ENCODE measurements around the gene SORCS1.

DNA sequence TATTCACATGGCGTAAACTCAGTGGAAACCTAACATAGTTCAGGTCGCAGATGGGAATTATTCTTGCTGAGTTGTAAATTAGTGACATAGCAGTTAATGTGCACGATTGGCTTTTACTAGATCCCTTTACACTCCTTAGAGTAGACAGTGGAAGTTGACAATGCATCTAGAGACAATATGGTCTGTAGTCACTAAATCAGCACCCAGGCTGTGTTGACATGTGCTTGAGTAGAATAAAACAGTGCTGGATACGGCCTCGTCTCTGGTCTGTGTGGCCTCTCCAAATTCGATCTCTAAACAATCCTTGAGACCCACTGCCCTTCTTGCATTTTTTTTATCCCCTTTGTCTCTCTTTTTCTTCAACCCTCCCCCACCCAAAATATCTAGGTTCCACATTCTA, 615.7 kb downstream of the SORCS1 start:
- no peak for TF ChIP-seq CTCF (IDR thresholded peaks at IDR 0.05; ENCODE audit: insufficient read depth, low read depth, low read length)
- TF ChIP-seq EZH2 (IDR thresholded peaks at IDR 0.05; ENCODE audit: insufficient read depth, low read length): no peak
